Neutrophil (primary cell): ENCODE results near the gene VHLL.

Experiments
- H3K27ac ChIP-seq: fragments of 200-600 bp; sonication (generic); 2 replicates; pipeline ENCODE4 v1.5.1; 2016; ENCODE audit warnings: mild to moderate bottlenecking, moderate library complexity
- H3K27me3 ChIP-seq: fragments of 200-600 bp; sonication (generic); 2 replicates; pipeline ENCODE4 v1.6.0; 2016; ENCODE audit warnings: mild to moderate bottlenecking
- H3K36me3 ChIP-seq: fragments of 200-600 bp; sonication (generic); 2 replicates; pipeline ENCODE4 v1.5.1; 2017
- H3K4me1 ChIP-seq, 2 experiments: fragments of 200-600 bp in 1 of 2; sonication (generic) in 1 of 2; 1 replicate in 1 of 2; 2 replicates in 1 of 2; pipeline versions ENCODE4 v1.5.1 to v1.6.1; 2013 to 2016; ENCODE audit warnings: low read depth in 1 of 2, low read length in 1 of 2, mild to moderate bottlenecking in 1 of 2, moderate library complexity in 1 of 2; ENCODE audit not compliant: control insufficient read depth in 1 of 2, insufficient read depth in 1 of 2
- H3K4me3 ChIP-seq, 2 experiments: fragments of 200-600 bp in 1 of 2; sonication (generic) in 1 of 2; 1 replicate in 1 of 2; 2 replicates in 1 of 2; pipeline ENCODE4 v1.5.1; 2013 to 2016; ENCODE audit warnings: low read depth in 1 of 2, low read length in 1 of 2, mild to moderate bottlenecking in 1 of 2, moderate library complexity in 1 of 2
- H3K9me3 ChIP-seq: fragments of 200-600 bp; sonication (generic); 2 replicates; pipeline ENCODE4 v1.5.1; 2016
- TF ChIP-seq, protein P1 (sequence below): fragments of 200-600 bp; sonication (generic); IDR thresholded peaks from 2 replicates; pipeline ENCODE4 v1.5.1; 2016; ENCODE audit warnings: antibody characterized with exemption

Gene VHLL

DNA sequence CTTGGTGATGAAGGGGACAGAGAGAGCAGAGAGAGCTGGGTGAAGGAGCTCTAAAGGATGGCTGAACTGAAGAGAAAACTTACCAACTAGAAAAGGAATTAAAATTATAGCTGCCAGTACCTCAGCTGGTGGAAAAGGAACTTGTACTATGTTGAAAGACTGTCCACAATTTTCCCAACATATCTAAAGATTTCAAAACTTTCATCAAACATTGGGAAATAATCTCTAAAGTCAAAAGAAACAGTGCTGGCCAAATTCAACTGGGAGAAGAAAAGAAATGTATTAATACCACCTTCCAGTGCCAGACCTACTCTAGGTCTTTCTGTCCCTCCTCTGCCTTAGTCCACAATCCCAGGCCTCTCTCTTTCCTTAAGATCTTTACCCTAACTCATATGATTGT lies 22.6 kb downstream of the VHLL start:
- Histone ChIP-seq H3K9me3 (no peaks in the 10 kb centered on the region), H3K4me1 (peaks cover 63 to 64% of the 10 kb centered on the region in 2 experiments), H3K27ac (peak overlapping the region; percentile 94), H3K27me3 (no peaks in the 10 kb centered on the region), H3K4me3 (peak overlapping the region; percentile 25 to 50), H3K36me3 (peaks cover 56% of the 10 kb centered on the region)
- TF ChIP-seq, protein P1, sequence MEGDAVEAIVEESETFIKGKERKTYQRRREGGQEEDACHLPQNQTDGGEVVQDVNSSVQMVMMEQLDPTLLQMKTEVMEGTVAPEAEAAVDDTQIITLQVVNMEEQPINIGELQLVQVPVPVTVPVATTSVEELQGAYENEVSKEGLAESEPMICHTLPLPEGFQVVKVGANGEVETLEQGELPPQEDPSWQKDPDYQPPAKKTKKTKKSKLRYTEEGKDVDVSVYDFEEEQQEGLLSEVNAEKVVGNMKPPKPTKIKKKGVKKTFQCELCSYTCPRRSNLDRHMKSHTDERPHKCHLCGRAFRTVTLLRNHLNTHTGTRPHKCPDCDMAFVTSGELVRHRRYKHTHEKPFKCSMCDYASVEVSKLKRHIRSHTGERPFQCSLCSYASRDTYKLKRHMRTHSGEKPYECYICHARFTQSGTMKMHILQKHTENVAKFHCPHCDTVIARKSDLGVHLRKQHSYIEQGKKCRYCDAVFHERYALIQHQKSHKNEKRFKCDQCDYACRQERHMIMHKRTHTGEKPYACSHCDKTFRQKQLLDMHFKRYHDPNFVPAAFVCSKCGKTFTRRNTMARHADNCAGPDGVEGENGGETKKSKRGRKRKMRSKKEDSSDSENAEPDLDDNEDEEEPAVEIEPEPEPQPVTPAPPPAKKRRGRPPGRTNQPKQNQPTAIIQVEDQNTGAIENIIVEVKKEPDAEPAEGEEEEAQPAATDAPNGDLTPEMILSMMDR: no peak

GRCh38 chr1:156270314-156270713 lies 28.8 kb downstream of the VHLL start:
- Histone ChIP-seq H3K36me3 (peaks cover 97% of the 10 kb centered on the region), H3K27me3 (no peaks in the 10 kb centered on the region), H3K27ac (no peak overlapping the region), H3K4me1 (peaks cover 1 to 2% of the 10 kb centered on the region in 2 experiments), H3K9me3 (no peaks in the 10 kb centered on the region), H3K4me3 (no peak overlapping the region)
- TF ChIP-seq, protein P1: no peak

- Histone ChIP-seq H3K27ac (no peak overlapping the region), H3K36me3 (peaks cover 97% of the 10 kb centered on the region), H3K9me3 (no peaks in the 10 kb centered on the region), H3K4me3 (no peak overlapping the region), H3K4me1 (no peaks in the 10 kb centered on the region), H3K27me3 (no peaks in the 10 kb centered on the region)
- TF ChIP-seq, protein P1: no peak
Measured at GRCh38 chr1:156268336-156268735, 30.8 kb downstream of the VHLL start.

DNA sequence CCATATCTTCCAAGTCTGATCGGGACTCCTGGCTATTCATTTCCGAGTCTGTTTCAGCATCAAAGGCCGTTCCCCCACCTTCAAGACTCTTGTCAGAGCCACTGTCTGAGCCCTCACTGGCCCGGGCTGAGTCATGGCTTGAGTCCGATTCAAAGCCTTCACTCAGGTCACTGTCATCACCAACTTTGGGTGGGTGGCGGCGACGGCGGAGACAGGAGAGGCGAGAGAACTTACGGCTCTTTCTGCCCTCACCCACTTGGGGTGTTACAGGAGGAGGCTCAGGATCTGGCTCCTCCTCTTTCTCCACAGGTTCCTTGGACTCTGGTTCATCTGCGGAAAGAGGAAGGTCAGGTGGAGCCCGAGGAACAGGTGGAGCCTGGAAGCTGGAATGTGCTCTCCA lies 33.1 kb downstream of the VHLL start:
- peaks cover 99% of the 10 kb centered on the region for H3K36me3 ChIP-seq
- no peak overlapping the region for H3K4me3 ChIP-seq
- H3K9me3 ChIP-seq: no peaks in the 10 kb centered on the region
- H3K27me3 ChIP-seq: no peaks in the 10 kb centered on the region
- TF ChIP-seq, protein P1: no peak
- no peak overlapping the region for H3K27ac ChIP-seq
- no peaks in the 10 kb centered on the region for H3K4me1 ChIP-seq

DNA sequence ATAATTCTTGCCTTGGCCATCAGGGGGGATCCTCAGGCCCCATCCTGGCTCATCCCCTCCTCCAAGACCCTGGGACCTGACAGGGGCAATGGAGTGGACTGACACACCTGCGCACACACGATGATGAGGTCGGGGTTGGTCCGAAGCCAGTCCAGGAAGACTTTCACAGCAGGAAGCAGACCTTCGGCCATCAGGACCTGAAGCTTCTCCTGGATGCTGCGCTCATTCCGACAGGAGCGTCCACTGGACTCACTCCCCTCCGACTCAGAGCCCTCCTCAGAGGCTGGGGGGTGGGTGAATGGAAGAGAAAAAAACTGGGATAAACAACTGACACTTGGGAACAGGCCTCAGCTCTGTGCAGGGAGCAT lies 35.8 kb downstream of the VHLL start:
- no peak overlapping the region for H3K4me3 ChIP-seq
- H3K9me3 ChIP-seq: no peaks in the 10 kb centered on the region
- H3K27me3 ChIP-seq: no peaks in the 10 kb centered on the region
- peaks cover 99% of the 10 kb centered on the region for H3K36me3 ChIP-seq
- no peak overlapping the region for H3K27ac ChIP-seq
- TF ChIP-seq, protein P1: no peak
- no peaks in the 10 kb centered on the region for H3K4me1 ChIP-seq
